ENCODE data around the gene DYNLT3. TPM values are rescaled to one million over a fixed set of nuclear protein-coding genes. Genes with fewer than 3 reads are reported as not detected.

Gene DYNLT3
- polyA plus RNA-seq, 1 donor (not counting 4 experiments of a cell fraction or from before 2014, with no cell fraction given): 37.3 TPM

- no peak overlapping the region for H3K9ac ChIP-seq (ENCODE audit: control insufficient read depth, extremely low read depth, insufficient read depth, low read length)
- dilution Hi-C loops (cut with MboI; ENCODE audit: extremely low pct_ligation_motif_present, low sequenced_read_pairs): no loop called here
Observed at GRCh38 chrX:37834937-37835336, 12.4 kb downstream of the DYNLT3 start.

GRCh38 chrX:37830371-37830770, 17.0 kb downstream of the DYNLT3 start:
- no peak overlapping the region for H3K9ac ChIP-seq (ENCODE audit: control insufficient read depth, extremely low read depth, insufficient read depth, low read length)
- no peak overlapping the region for H3K4me3 ChIP-seq (ENCODE audit: control insufficient read depth in 2 of 3, extremely low read depth in 1 of 3, insufficient read depth in 2 of 3, low read depth in 1 of 3, low read length in 3 of 3)
- H2AFZ ChIP-seq (ENCODE audit: control insufficient read depth, low read length): no peak overlapping the region
- no peaks in the 10 kb centered on the region for H3K4me1 ChIP-seq (ENCODE audit: control insufficient read depth, extremely low read depth, insufficient read depth, low read length)
- H3K4me2 ChIP-seq (ENCODE audit: control insufficient read depth, extremely low read depth, insufficient read depth, low read depth, low read length): no peak overlapping the region
- H3K79me2 ChIP-seq (ENCODE audit: control insufficient read depth, insufficient read depth, low read length): no peaks in the 10 kb centered on the region
- FAIRE-seq (no peak), DNase-seq (ENCODE audit: low read depth, low spot score) (no peak)
- H3K9me1 ChIP-seq (ENCODE audit: control insufficient read depth, extremely low read depth, insufficient read depth, low read length): no peaks in the 10 kb centered on the region
- no peaks in the 10 kb centered on the region for H4K20me1 ChIP-seq (ENCODE audit: control insufficient read depth, extremely low read depth, insufficient read depth, low read length)
- no peaks in the 10 kb centered on the region for H3K9me3 ChIP-seq (ENCODE audit: control insufficient read depth, low read depth, low read length)
- H3K27ac ChIP-seq (ENCODE audit: control insufficient read depth, insufficient read depth, low read length): no peak overlapping the region
- no peaks in the 10 kb centered on the region for H3K27me3 ChIP-seq (ENCODE audit: control insufficient read depth, extremely low read depth, insufficient read depth, low read length)
- no peaks in the 10 kb centered on the region for H3K36me3 ChIP-seq (ENCODE audit: control insufficient read depth in 2 of 2, extremely low read depth in 1 of 2, insufficient read depth in 2 of 2, low read length in 2 of 2)
- dilution Hi-C loops (cut with MboI; ENCODE audit: extremely low pct_ligation_motif_present, low sequenced_read_pairs): no loop called here
- TF ChIP-seq CTCF (optimal IDR thresholded peaks at IDR 0.05 in 1 of 3, IDR thresholded peaks at IDR 0.05 in 1 of 3, conservative IDR thresholded peaks at IDR 0.05 in 1 of 3; ENCODE audit: extremely low read depth in 1 of 3, insufficient read depth in 2 of 3, low read length in 3 of 3): no peak
- TF ChIP-seq EZH2 (IDR thresholded peaks at IDR 0.05; ENCODE audit: low read length): no peak

More at GRCh38 chrX:37834937-37835336, 12.4 kb downstream of the DYNLT3 start:
- Histone ChIP-seq H3K27me3 (ENCODE audit: control insufficient read depth, extremely low read depth, insufficient read depth, low read length) (no peaks in the 10 kb centered on the region), H3K4me1 (ENCODE audit: control insufficient read depth, extremely low read depth, insufficient read depth, low read length) (no peaks in the 10 kb centered on the region), H3K4me2 (ENCODE audit: control insufficient read depth, extremely low read depth, insufficient read depth, low read depth, low read length) (no peak overlapping the region), H3K9me3 (ENCODE audit: control insufficient read depth, low read depth, low read length) (no peaks in the 10 kb centered on the region), H3K9me1 (ENCODE audit: control insufficient read depth, extremely low read depth, insufficient read depth, low read length) (no peaks in the 10 kb centered on the region), H3K4me3 (ENCODE audit: control insufficient read depth in 2 of 3, extremely low read depth in 1 of 3, insufficient read depth in 2 of 3, low read depth in 1 of 3, low read length in 3 of 3) (no peak overlapping the region), H3K36me3 (ENCODE audit: control insufficient read depth in 2 of 2, extremely low read depth in 1 of 2, insufficient read depth in 2 of 2, low read length in 2 of 2) (no peaks in the 10 kb centered on the region), H3K79me2 (ENCODE audit: control insufficient read depth, insufficient read depth, low read length) (no peaks in the 10 kb centered on the region), H3K27ac (ENCODE audit: control insufficient read depth, insufficient read depth, low read length) (no peak overlapping the region), H2AFZ (ENCODE audit: control insufficient read depth, low read length) (no peak overlapping the region), H4K20me1 (ENCODE audit: control insufficient read depth, extremely low read depth, insufficient read depth, low read length) (no peaks in the 10 kb centered on the region)
- no peak for TF ChIP-seq EZH2 (IDR thresholded peaks at IDR 0.05; ENCODE audit: low read length)
- TF ChIP-seq CTCF (optimal IDR thresholded peaks at IDR 0.05 in 1 of 3, IDR thresholded peaks at IDR 0.05 in 1 of 3, conservative IDR thresholded peaks at IDR 0.05 in 1 of 3; ENCODE audit: extremely low read depth in 1 of 3, insufficient read depth in 2 of 3, low read length in 3 of 3): no peak
- no peak for FAIRE-seq
- no peak for DNase-seq (ENCODE audit: low read depth, low spot score)

All from keratinocyte (primary cell).